GM18526 (cell line): Measurements from ENCODE around the gene ACBD6.

Experiments used
- POLR2A ChIP-seq: IDR thresholded peaks from 3 replicates; pipeline ENCODE4 v1.6.1; 2011; ENCODE audit not compliant: insufficient read length; ENCODE audit errors: extremely low read depth

The ACBD6 gene

GRCh38 chr1:180280617-180281016 lies 221.8 kb downstream of the ACBD6 start:
- TF ChIP-seq POLR2A = no peak

- no peak for TF ChIP-seq POLR2A
These were observed 222.7 kb downstream of the ACBD6 start for GRCh38 chr1:180279651-180280050.

- no peak for TF ChIP-seq POLR2A
These were observed 223.6 kb downstream of the ACBD6 start for GRCh38 chr1:180278596-180279395.

GRCh38 chr1:180278194-180278515 lies 224.2 kb downstream of the ACBD6 start:
- no peak for TF ChIP-seq POLR2A

- no peak for TF ChIP-seq POLR2A
These were observed 224.7 kb downstream of the ACBD6 start for GRCh38 chr1:180277476-180278193.

GRCh38 chr1:180275726-180276125 lies 226.7 kb downstream of the ACBD6 start:
- no peak for TF ChIP-seq POLR2A

GRCh38 chr1:180274221-180274620 lies 228.2 kb downstream of the ACBD6 start:
- no peak for TF ChIP-seq POLR2A

- no peak for TF ChIP-seq POLR2A
These were observed 229.3 kb downstream of the ACBD6 start for GRCh38 chr1:180273066-180273465.

- no peak for TF ChIP-seq POLR2A
These were observed 230.0 kb downstream of the ACBD6 start for GRCh38 chr1:180272395-180272794.

- TF ChIP-seq POLR2A = no peak
These were observed 230.8 kb downstream of the ACBD6 start for GRCh38 chr1:180271272-180272255.

GRCh38 chr1:180270530-180271271 lies 231.7 kb downstream of the ACBD6 start:
- TF ChIP-seq POLR2A = no peak

- no peak for TF ChIP-seq POLR2A
These were observed 232.5 kb downstream of the ACBD6 start for GRCh38 chr1:180269645-180270529.

GRCh38 chr1:180268556-180269075 lies 233.8 kb downstream of the ACBD6 start:
- no peak for TF ChIP-seq POLR2A

- no peak for TF ChIP-seq POLR2A
These were observed 234.4 kb downstream of the ACBD6 start for GRCh38 chr1:180267761-180268555.
